Heart right ventricle (tissue), 16 donors: ENCODE data around the gene KLHDC10. TPM values are rescaled to one million over a fixed set of nuclear protein-coding genes. Genes with fewer than 3 reads are reported as not detected.

Experiments used
- ATAC-seq, 8 donors: fragments of 200-7000 bp; cut with Tn5 transposase; one replicate each; pipeline ENCODE4 v1.9.1; 2020; ENCODE audit warnings: mild to moderate bottlenecking in 8 of 8, moderate library complexity in 8 of 8, moderate number of reproducible peaks in 1 of 8
- DNase-seq, 2 donors: peaks; one replicate each; pipeline ENCODE4 v3.0.0-alpha.2; 2020
- H3K27ac ChIP-seq, 10 donors: fragments of 200-600 bp; sonication (generic) in 2 of 10; one replicate each; pipeline versions ENCODE4 v1.5.0 to v1.8.0; 2020 to 2022; ENCODE audit warnings: mild to moderate bottlenecking in 3 of 10
- H3K27me3 ChIP-seq, 7 donors: fragments of 200-600 bp; one replicate each; pipeline ENCODE4 v1.8.0; 2021 to 2022; ENCODE audit warnings: mild to moderate bottlenecking in 2 of 7
- H3K36me3 ChIP-seq, 9 donors: fragments of 200-600 bp; sonication (generic) in 1 of 9; one replicate each; pipeline versions ENCODE4 v1.5.0 to v1.8.0; 2020 to 2022; ENCODE audit warnings: mild to moderate bottlenecking in 2 of 9
- H3K4me1 ChIP-seq, 9 donors: fragments of 200-600 bp; sonication (generic) in 1 of 9; one replicate each; pipeline versions ENCODE4 v1.5.0 to v1.8.0; 2020 to 2022; ENCODE audit warnings: mild to moderate bottlenecking in 4 of 9
- H3K4me3 ChIP-seq, 10 donors: fragments of 200-600 bp; sonication (generic) in 2 of 10; one replicate each; pipeline versions ENCODE4 v1.5.0 to v1.8.0; 2020 to 2022; ENCODE audit warnings: mild to moderate bottlenecking in 7 of 10, moderate library complexity in 2 of 10
- H3K9me3 ChIP-seq, 11 donors: fragments of 200-600 bp in 10 of 11; sonication (generic) in 2 of 11; one replicate each; pipeline versions ENCODE4 v1.5.0 to v1.8.0; 2013 to 2022; ENCODE audit warnings: mild to moderate bottlenecking in 2 of 11, control low read depth in 1 of 11, moderate library complexity in 1 of 11
- WGBS, 2 donors: extraction: QIAGEN DNeasy Blood & Tissue Kit; methylation state at CpG; one replicate each; pipeline ENCODE4 v1.1.7; 2013; ENCODE audit warnings: inconsistent platforms in 1 of 2; 5-methylcytosine and 5-hydroxymethylcytosine counted together
- intact Hi-C, 10 donors: fragments of 100-400 bp; cut with DNase I; formaldehyde crosslinking; loops; one replicate each; pipeline versions ENCODE4 v1.11.1 to v1.14.2; 2022
- polyA plus RNA-seq, 2 donors: library from polyadenylated mRNA; stranded (reverse); fragments of 200-250 nt; gene quantifications; one replicate each; pipeline ENCODE4 v1.2.3, GENCODE V29; 2013
- total RNA-seq, 10 donors: library from RNA; stranded (reverse); fragmentation: NEBNext Ultra II Directional in 3 of 10; extraction: Animal tissue kit (Norgen Biotek cat#: 25700) in 3 of 10; gene quantifications; one replicate each; pipeline versions ENCODE4 v1.2.1 to v1.2.4, GENCODE V29; 2021 to 2023
- TF ChIP-seq, protein P1 (sequence below), 9 donors: fragments of 200-600 bp; sonication (generic) in 2 of 9; IDR thresholded peaks; one replicate each; pipeline versions ENCODE4 v1.5.0 to v1.8.0; 2021 to 2022; ENCODE audit warnings: antibody characterized with exemption in 9 of 9, mild to moderate bottlenecking in 5 of 9, moderate library complexity in 1 of 9
- donor health status: Arrhythmogenic right ventricular cardiomyopathy.
- donor health status: ischemic (EF 13 %, LVEDD 7.1; RV severe dilation, severe dysfunction).
- donor health status: healthy with polysubstance abuse.
- donor health status: DM: no; HTN: yes; CAD: no.
- donor health status: DM: no; HTN: no; CAD: no.
- donor health status: ischemic (EF 25% LVEDD 6.9; RV normal size, moderate dysfunction).
- donor health status: ischemic (EF 25% LVEDD 5.7; RV mildly dilated, moderate dysfunction).
- donor health status: healthy.
- donor health status: DM: yes; HTN: yes; CAD: no.
- donor health status: Ischemic cardiomyopathy.
- donor health status: ischemic (EF 35%, LVEDD 5.7; RV mildly dilated, moderate dysfunction).
- donor health status: nonischemic (EF 11% LVEDD 7.7; RV severe dilation, severe dysfunction).
- donor health status: DM: yes; HTN: yes; CAD: no.
- donor health status: PGD.
- donor health status: ischemic (EF 29% LVEDD 5.4; RV normal size, mild dysfunction).
- donor health status: nonischemic (EF 23%, LVEDD 6.1; RV moderate dilation, normal function).

Gene KLHDC10
- total and polyA plus RNA-seq, 12 donors, result 9.1 to 33.7 (median 28.1) TPM

DNA sequence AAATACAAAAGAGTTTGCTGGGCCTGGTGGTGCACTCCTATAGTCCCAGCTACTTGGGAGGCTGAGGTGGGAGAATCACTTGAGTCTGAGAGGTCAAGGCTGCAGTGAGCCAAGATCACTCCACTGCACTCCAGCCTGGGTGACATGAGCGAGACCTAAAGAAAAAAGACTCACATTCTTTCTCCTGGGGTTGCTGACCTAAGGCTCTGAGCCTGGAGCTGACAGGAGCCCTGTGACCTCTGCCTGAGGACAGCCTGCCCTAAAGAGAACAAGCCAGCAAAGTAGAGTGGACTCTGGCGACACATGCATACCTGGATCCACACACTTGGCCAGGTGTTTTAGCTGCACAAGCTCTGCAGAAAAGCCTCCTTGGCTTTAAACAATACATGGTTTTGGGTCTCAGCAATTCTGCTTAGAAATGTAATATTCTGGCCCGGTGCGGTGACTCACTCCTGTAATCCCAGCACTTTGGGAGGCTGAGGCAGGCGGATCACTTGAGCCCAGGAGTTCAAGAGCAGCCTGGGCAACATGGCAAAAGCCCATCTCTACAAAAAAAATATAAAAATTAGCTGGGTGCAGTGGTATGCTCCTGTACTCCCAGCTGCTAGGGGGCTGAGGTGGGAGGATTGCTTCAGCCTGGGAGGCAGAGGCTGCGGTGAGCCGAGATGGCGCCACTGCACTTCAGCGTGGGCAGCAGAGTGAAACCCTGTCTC lies 76.5 kb downstream of the KLHDC10 start:
- TF ChIP-seq, protein P1, sequence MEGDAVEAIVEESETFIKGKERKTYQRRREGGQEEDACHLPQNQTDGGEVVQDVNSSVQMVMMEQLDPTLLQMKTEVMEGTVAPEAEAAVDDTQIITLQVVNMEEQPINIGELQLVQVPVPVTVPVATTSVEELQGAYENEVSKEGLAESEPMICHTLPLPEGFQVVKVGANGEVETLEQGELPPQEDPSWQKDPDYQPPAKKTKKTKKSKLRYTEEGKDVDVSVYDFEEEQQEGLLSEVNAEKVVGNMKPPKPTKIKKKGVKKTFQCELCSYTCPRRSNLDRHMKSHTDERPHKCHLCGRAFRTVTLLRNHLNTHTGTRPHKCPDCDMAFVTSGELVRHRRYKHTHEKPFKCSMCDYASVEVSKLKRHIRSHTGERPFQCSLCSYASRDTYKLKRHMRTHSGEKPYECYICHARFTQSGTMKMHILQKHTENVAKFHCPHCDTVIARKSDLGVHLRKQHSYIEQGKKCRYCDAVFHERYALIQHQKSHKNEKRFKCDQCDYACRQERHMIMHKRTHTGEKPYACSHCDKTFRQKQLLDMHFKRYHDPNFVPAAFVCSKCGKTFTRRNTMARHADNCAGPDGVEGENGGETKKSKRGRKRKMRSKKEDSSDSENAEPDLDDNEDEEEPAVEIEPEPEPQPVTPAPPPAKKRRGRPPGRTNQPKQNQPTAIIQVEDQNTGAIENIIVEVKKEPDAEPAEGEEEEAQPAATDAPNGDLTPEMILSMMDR (IDR thresholded peaks at IDR 0.05), result no peak
- Histone ChIP-seq H3K27me3 (no peaks in the 10 kb centered on the region), H3K4me1 (peaks cover 0 to 8% (median 5%) of the 10 kb centered on the region in 9 donors), H3K27ac (no peak overlapping the region), H3K36me3 (no peaks in the 10 kb centered on the region), H3K4me3 (no peak overlapping the region), H3K9me3 (no peaks in the 10 kb centered on the region)
- DNase-seq (no peak), ATAC-seq (no peak)
- intact Hi-C loops, result no loop called here
- WGBS, 2 donors, result 96 to 98% methylated on average over 9 of the region's 9 CpGs

DNA sequence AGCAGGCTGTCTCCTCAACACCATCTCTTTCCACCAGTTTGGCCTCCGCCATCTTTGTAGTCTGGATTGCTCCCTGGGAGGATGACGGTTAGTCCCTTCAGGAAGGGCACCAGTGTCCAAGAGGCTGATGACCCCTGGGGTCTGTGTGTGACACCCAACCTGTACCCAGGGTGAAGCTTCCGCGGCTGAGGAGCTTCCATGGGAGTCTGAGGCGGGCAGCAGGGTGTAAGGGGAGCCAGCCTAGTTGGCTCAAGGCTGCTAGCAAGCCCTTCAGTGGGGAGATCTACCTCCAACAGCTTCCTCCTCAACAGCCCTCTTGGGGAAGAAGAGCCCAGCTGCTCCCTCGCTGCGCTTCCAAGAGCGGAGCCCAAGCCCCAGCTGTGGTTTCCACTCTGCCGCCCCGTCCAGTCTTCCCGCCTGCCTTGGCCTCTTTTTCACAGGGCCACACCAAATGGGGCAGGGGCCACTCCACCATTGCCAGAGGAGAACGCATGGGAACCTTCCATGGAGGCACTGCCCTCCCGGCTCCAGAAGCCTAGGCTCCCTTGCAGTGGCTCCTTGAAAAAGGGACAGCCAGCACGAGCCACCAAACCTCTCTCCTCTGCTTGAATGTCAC lies 77.5 kb downstream of the KLHDC10 start:
- H3K9me3 ChIP-seq, result no peaks in the 10 kb centered on the region
- DNase-seq (no peak), ATAC-seq (no peak)
- H3K27ac ChIP-seq, result no peak overlapping the region
- intact Hi-C loops, result no loop called here
- no peak overlapping the region for H3K4me3 ChIP-seq
- TF ChIP-seq, protein P1 (IDR thresholded peaks at IDR 0.05), result no peak
- no peaks in the 10 kb centered on the region for H3K27me3 ChIP-seq
- WGBS, 2 donors, result 95 to 96% methylated on average over 14 of the region's 14 CpGs
- no peaks in the 10 kb centered on the region for H3K36me3 ChIP-seq
- H3K4me1 ChIP-seq, result peaks cover 0 to 3% (median 0%) of the 10 kb centered on the region in 9 donors

DNA sequence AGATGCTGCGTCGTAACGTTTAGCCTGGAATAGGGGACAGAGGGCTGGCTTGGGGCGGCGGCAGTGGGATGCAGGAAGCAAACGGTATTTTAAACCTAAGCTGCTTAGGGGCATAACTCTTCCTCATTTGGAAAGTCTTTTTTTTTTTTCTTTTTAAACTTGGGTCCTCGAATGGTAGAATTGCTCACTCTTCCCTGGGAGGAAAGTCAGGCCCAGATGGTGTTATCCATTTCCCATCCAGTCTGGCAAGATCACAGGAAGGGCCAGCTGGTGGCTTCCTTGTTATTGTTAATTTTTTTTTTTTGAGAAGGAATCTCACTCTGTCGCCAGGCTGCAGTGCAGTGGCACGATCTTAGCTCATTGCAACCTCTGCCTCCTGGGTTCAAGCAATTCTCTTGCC lies 78.2 kb downstream of the KLHDC10 start:
- Histone ChIP-seq H3K9me3 (no peaks in the 10 kb centered on the region), H3K4me1 (peaks cover 0 to 8% (median 0%) of the 10 kb centered on the region in 9 donors), H3K27me3 (no peaks in the 10 kb centered on the region), H3K4me3 (no peak overlapping the region), H3K27ac (no peak overlapping the region), H3K36me3 (no peaks in the 10 kb centered on the region)
- TF ChIP-seq, protein P1 (IDR thresholded peaks at IDR 0.05), result no peak
- ATAC-seq (no peak), DNase-seq (no peak)
- WGBS, 2 donors, result 63 to 73% methylated on average over 9 of the region's 9 CpGs
- intact Hi-C loops, result no loop called here

DNA sequence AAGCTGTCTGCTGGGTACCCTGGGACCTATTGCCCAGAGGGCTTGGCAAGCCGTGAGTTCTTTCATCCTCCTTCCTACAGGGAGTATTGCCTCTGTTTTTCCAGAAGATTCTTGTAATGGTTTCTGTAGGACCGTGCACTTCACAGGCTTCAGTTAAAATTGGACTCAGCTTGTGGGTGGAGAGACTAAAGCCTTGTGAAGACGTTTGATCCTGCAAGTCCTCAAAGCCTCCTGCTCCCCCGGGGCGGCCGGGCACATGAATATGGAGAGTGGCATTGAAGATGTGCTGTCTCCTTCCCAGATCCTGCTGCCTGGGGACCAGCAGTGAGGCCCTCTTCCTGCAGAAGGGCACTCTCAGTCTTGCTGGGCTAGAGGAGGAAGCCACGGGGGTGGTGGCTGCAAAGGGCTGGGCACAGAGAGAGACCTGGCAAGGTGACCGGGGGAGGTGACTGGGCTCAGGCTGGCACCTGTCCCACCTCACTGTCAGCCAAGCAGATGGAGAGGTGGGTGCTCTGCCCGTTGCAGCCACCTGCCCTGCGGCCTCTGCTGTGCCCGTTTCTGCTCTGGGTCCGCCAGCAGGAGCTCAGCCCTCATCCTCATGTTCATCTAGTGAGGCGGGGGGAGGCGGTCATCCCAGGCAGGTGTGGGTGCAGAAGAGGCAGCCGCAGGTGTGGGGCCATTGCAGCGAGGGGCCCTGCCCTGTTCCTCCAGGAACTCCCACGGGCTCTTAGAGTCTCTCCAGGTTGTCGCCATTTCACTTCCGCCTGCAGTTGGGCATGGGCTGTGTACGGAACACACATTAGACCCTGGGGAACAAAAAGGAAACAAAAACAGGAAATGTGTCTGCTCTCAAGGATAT lies 79.2 kb downstream of the KLHDC10 start:
- H3K27ac ChIP-seq, result no peak overlapping the region
- no peaks in the 10 kb centered on the region for H3K36me3 ChIP-seq
- intact Hi-C loops, result no loop called here
- 73 to 75% methylated on average over 20 of the region's 20 CpGs for WGBS, 2 donors
- H3K4me1 ChIP-seq, result peaks cover 0 to 8% (median 0%) of the 10 kb centered on the region in 9 donors
- no peak overlapping the region for H3K4me3 ChIP-seq
- no peaks in the 10 kb centered on the region for H3K9me3 ChIP-seq
- H3K27me3 ChIP-seq, result no peaks in the 10 kb centered on the region
- no peak for ATAC-seq
- TF ChIP-seq, protein P1 (IDR thresholded peaks at IDR 0.05), result no peak
- no peak for DNase-seq
